HEK293 (cell line): Measurements from ENCODE around the gene TAPBPL.

Experiments
- CTCF ChIP-seq: fragments of 450-650 bp; formaldehyde crosslinking; IDR thresholded peaks from 2 replicates; pipeline ENCODE4 v1.5.1; 2016; ENCODE audit warnings: missing biosample characterization, missing genetic modification characterization
- ZNF274 ChIP-seq, 2 experiments: fragments of 200-500 bp in 1 of 2; fragments of 450-650 bp in 1 of 2; sonication (Bioruptor generic) in 1 of 2; formaldehyde crosslinking in 1 of 2; IDR thresholded peaks; 2 replicates each; pipeline versions ENCODE4 v1.5.1 to v1.6.1; 2014 to 2016; ENCODE audit warnings: borderline replicate concordance in 1 of 2, inconsistent platforms in 1 of 2, low read length in 1 of 2, missing biosample characterization in 1 of 2, missing genetic modification characterization in 1 of 2
- ZNF501 ChIP-seq: fragments of 450-650 bp; formaldehyde crosslinking; IDR thresholded peaks from 2 replicates; pipeline ENCODE4 v1.5.1; 2016; ENCODE audit warnings: missing biosample characterization, missing genetic modification characterization
- ZNF513 ChIP-seq: fragments of 450-650 bp; IDR thresholded peaks from 2 replicates; pipeline ENCODE4 v1.5.1; 2018; ENCODE audit warnings: missing biosample characterization, missing genetic modification characterization
- ZNF677 ChIP-seq: fragments of 450-650 bp; IDR thresholded peaks from 2 replicates; pipeline ENCODE4 v1.5.0; 2018; ENCODE audit warnings: missing biosample characterization, mild to moderate bottlenecking, missing genetic modification characterization, moderate library complexity
- ZSCAN5A ChIP-seq: fragments of 450-650 bp; formaldehyde crosslinking; IDR thresholded peaks from 2 replicates; pipeline ENCODE4 v1.5.1; 2016; ENCODE audit warnings: missing biosample characterization, missing genetic modification characterization

- TF ChIP-seq ZSCAN5A (tag by site-specific recombination) (no peak), ZNF501 (no peak), ZNF274 (IDR thresholded peaks at IDR 0.05; ENCODE audit: low read length) (no peak), ZNF274 (tag by site-specific recombination; IDR thresholded peaks at IDR 0.05; ENCODE audit: borderline replicate concordance) (no peak), CTCF (tag by site-specific recombination) (no peak), ZNF677 (no peak), ZNF513 (tag by site-specific recombination) (no peak)
Observed at GRCh38 chr12:6471989-6472360, 20.1 kb downstream of the TAPBPL start.
